LNCAP (cell line): ENCODE data around the gene TTC28.

ENCODE experiments used
- CTCF ChIP-seq: fragments of 450-650 bp; IDR thresholded peaks from 2 replicates; pipeline ENCODE4 v1.5.1; 2017; ENCODE audit warnings: mild to moderate bottlenecking

TTC28 gene

DNA sequence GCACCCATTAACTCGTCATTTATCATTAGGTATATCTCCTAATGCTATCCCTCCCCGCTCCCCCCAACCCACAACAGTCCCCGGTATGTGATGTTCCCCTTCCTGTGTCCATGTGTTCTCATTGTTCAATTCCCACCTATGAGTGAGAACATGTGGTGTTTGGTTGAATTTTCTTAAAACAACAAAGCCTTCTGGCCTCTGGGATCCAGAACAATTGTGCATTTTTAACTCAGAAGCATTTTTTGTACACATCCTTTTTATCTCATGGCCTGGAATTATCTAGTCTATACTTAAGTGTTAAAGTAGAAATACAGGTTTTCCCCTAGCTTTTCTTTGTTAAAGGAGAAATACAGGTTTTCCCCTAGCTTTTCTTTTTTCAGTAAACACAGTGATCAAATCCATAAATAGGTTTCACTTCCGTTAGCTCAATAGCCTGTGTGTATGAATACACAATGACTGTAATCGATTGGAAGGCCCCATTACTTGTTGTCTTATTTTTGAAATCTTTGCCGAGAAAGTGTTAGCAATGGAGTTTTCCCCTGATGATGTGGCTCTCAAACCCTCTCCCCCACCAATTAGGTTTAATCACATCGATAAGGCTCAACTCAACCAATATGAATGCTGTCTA, 635.0 kb downstream of the TTC28 start:
- TF ChIP-seq CTCF, result no peak

GRCh38 chr22:28043266-28043665, 636.4 kb downstream of the TTC28 start:
- no peak for TF ChIP-seq CTCF

- no peak for TF ChIP-seq CTCF
Observed at GRCh38 chr22:28034760-28035401, 644.8 kb downstream of the TTC28 start.

- TF ChIP-seq CTCF, result no peak
Observed at GRCh38 chr22:28034145-28034759, 645.4 kb downstream of the TTC28 start.

DNA sequence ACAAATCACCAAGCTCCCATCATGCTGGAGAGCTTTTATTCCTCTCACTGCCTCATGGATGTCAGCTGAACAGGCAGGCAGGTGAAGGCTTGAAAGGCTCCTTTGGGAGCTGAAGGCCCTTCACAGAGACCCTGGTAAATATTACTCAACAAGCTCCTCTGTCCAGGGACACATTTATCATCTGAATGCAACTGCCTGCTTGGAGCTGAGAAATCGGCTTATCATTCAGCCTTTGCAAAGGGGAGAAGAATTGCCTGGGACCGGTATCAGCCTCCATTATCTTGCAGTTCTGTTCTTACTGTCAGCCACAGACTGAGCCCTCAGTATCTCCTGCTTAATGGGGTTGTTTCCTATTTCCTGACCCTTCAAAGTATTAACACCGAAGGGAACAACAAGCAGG, 646.8 kb downstream of the TTC28 start:
- TF ChIP-seq CTCF, result no peak

DNA sequence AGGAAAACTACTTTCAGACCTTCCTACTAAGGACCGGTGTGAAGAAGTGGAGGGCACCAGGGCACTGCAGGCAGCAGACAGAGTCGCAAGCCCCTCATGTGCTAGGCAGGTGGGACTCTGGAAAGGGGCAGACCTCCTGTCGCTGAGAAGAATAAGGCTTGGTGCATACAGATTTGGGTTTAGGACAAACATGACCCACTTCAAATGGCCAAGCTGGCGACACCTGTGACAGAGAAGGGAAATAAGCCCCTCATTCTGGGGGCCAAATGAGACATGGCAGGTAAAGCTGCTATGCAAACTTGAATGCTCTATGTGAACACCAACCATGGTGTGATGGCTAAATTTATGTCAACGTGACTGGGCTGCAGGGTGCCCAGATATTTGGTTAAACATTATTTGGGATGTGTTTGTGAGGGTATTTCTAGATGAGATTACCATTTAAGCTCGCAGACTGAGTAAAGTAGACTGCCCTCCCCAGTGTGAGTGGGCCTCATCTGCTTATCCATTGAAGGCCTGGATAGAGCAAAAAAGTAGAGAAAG, 648.2 kb downstream of the TTC28 start:
- no peak for TF ChIP-seq CTCF

DNA sequence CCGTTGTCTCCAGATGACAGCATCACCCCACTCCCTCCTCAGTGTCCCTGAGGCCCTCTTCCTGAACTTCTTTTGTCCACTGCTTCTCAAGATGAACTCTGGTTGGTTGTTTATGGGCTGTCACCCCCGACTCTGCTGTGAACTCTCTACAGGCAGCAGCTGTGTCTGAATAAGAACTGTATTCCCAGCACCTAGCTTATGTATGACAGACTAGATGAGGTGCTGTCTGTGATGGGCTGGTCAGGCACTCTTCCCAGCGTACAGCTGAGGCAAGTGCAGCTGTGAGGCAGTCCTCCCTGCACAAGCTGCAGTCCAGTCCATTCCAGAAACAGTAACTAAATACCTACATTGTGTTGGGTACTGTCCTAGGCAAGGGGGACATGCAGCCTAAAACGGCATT, 649.2 kb downstream of the TTC28 start:
- TF ChIP-seq CTCF, result no peak
